ENCODE measurements around the gene OIP5. TPM values are rescaled to one million over a fixed set of nuclear protein-coding genes. Genes with fewer than 3 reads are reported as not detected.
A peak's percentile ranks its signal among the peaks of the same experiment; 100 is the strongest.

The OIP5 gene
- total and polyA plus RNA-seq, 2 of the 13 experiments (the other 11 are each of a cell fraction or from before 2014, with no cell fraction given), result 10.7 to 38.0 TPM

DNA sequence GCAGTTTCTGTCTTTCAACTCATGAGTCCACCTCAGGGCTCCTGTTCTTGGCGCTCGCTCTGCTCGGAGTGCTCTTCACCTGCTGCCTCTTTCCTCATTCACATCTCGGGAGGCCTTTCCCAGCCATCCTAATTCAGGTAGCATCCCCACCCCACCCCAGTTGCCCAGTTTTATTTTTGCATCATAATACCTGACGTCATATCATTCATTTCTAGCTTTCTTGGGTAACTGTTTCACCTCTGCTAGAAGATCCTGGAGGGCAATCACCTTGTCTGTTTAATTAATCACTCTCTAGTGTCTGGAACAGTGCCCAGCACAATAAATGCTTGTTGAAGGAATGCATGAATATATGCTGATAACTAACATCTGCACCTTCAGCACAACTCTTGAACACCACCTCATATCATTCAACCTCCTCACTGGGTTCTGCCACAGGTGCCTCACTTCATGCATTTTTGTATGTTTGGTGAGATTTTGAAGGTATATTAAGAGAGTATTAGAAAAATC lies 7.9 kb upstream of the OIP5 start:
- DNase-seq (ENCODE audit: low spot score) (no peak), FAIRE-seq (no peak), ATAC-seq (no peak)
- H4K20me1 ChIP-seq (ENCODE audit: insufficient read depth, low read length), result no peaks in the 10 kb centered on the region
- H3K9me3 ChIP-seq (ENCODE audit: low read length), result no peaks in the 10 kb centered on the region
- H3K4me2 ChIP-seq (ENCODE audit: low read depth, low read length), result no peak overlapping the region
- H3K4me3 ChIP-seq (replicated peaks in 1 of 3; ENCODE audit: insufficient read depth in 1 of 3, low read depth in 2 of 3, low read length in 3 of 3), result no peak overlapping the region
- ChIA-PET POLR2A (no interaction called here), CTCF (ENCODE audit: low intra/inter-chr PET ratio, low total read pairs) (no interaction called here)
- BruUV-seq (replicated peaks), result no TSS peak
- no peaks in the 10 kb centered on the region for H3K27me3 ChIP-seq (ENCODE audit: control insufficient read depth in 1 of 2, insufficient read depth in 2 of 2, low read length in 2 of 2)
- intact Hi-C loops (cut with micrococcal nuclease; ENCODE audit: unreplicated experiment), result no loop called here
- no peak for TF ChIP-seq ZNF543 (CRISPR knock-in tag; IDR thresholded peaks at IDR 0.05)
- WGBS (ENCODE audit: low lambda C conversion rate), result 97% methylated on average over 5 of the region's 5 CpGs
- no peak overlapping the region for H3K9ac ChIP-seq (ENCODE audit: insufficient read depth, low read depth, low read length)
- no peak overlapping the region for H3K27ac ChIP-seq (ENCODE audit: extremely low read length, insufficient read depth, low read length)
- H3K4me1 ChIP-seq (ENCODE audit: insufficient read depth, low read length), result peaks cover 30% of the 10 kb centered on the region
- no peak overlapping the region for H2AFZ ChIP-seq (ENCODE audit: low read length)
- peaks cover 11 to 56% of the 10 kb centered on the region in 2 experiments for H3K36me3 ChIP-seq (replicated peaks in 1 of 2; ENCODE audit: control insufficient read depth in 1 of 2, insufficient read depth in 2 of 2, low read length in 2 of 2)
- peaks cover 50% of the 10 kb centered on the region for H3K79me2 ChIP-seq (ENCODE audit: insufficient read depth, low read length)
- in situ Hi-C loops (cut with HindIII; ENCODE audit: extremely low pct_ligation_motif_present, low pct_unique_long_range_greater_than_20kb), result no loop called here

DNA sequence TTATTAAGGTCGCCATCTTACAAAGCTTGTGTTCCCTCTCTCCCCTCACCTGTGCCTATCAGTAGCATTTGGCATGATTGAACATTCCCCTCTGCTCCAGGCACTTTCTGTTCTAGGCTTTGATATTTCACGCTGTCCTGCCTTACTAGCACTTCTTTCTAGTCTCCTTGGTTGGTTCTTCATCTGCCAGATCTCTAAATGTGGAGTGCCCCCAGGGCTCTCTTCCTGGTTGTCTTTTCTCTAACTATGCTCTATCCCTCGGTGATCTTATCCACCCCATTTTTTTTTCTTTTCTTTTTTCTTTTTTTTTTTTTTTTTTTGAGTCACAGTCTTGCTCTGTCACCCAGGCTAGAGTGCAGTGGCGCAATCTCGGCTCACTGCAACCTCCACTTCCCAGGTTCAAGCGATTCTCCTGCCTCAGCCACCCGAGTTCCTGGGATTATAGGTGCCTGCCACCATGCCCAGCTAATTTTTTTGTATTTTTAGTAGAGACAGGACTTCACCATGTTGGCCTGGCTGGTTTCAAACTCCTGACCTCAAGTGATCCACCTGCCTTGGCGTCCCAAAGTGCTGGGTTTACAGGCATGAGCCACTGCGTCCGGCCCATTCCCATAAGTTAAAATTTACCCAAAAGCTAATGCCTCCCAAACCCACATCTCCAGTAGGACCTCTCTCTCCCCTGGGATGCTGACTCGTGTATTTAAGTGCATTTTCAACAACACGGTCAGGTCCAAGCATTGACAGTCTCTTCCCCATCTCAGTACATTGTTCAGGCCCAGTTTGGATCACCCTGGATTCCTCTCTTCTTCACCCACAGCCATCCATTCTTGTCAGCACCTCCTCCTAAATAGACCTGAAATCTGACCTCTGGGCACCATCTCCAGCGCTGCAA lies 5.5 kb upstream of the OIP5 start:
- H3K4me3 ChIP-seq (replicated peaks in 1 of 3; ENCODE audit: insufficient read depth in 1 of 3, low read depth in 2 of 3, low read length in 3 of 3), result no peak overlapping the region
- H3K36me3 ChIP-seq (replicated peaks in 1 of 2; ENCODE audit: control insufficient read depth in 1 of 2, insufficient read depth in 2 of 2, low read length in 2 of 2), result peaks cover 7 to 39% of the 10 kb centered on the region in 2 experiments
- WGBS (ENCODE audit: low lambda C conversion rate), result 75% methylated on average over 13 of the region's 13 CpGs
- FAIRE-seq, result no peak
- H3K27me3 ChIP-seq (ENCODE audit: control insufficient read depth in 1 of 2, insufficient read depth in 2 of 2, low read length in 2 of 2), result no peaks in the 10 kb centered on the region; a peak in 1 of 5 replicates
- H2AFZ ChIP-seq (ENCODE audit: low read length), result no peak overlapping the region
- TF ChIP-seq CEBPG (CRISPR knock-in tag; IDR thresholded peaks at IDR 0.05), result 0 out of 2 replicates have a peak, but pooled peaks have one; percentile 25
- TF ChIP-seq MAFF (IDR thresholded peaks at IDR 0.05; ENCODE audit: low read depth, low read length), result peak; percentile 62
- no peak for TF ChIP-seq ATF7-NPFF (CRISPR knock-in tag; IDR thresholded peaks at IDR 0.05; ENCODE audit: low read depth)
- no peak for TF ChIP-seq KAT7 (CRISPR knock-in tag; IDR thresholded peaks at IDR 0.05; ENCODE audit: borderline replicate concordance)
- TF ChIP-seq ZC3H13 (CRISPR knock-in tag; IDR thresholded peaks at IDR 0.05), result no peak
- no peak for TF ChIP-seq SMARCE1 (IDR thresholded peaks at IDR 0.05; ENCODE audit: borderline replicate concordance)
- TF ChIP-seq ASH2L (IDR thresholded peaks at IDR 0.05; ENCODE audit: insufficient read length, low read depth, low read length), result peak; percentile 2
- no peak for TF ChIP-seq REPIN1 (CRISPR knock-in tag; IDR thresholded peaks at IDR 0.05; ENCODE audit: borderline replicate concordance, low read depth)
- peak; percentile 79 to 81 for TF ChIP-seq MAFK (conservative IDR thresholded peaks at IDR 0.05 in 1 of 2, IDR thresholded peaks at IDR 0.05 in 1 of 2; ENCODE audit: low read length in 2 of 2)
- H3K27ac ChIP-seq (ENCODE audit: extremely low read length, insufficient read depth, low read length), result peak overlapping the region; percentile 48
- DNase-seq (ENCODE audit: low spot score), result no peak
- no peak for ATAC-seq
- H4K20me1 ChIP-seq (ENCODE audit: insufficient read depth, low read length), result no peaks in the 10 kb centered on the region
- H3K79me2 ChIP-seq (ENCODE audit: insufficient read depth, low read length), result peaks cover 67% of the 10 kb centered on the region
- H3K9ac ChIP-seq (ENCODE audit: insufficient read depth, low read depth, low read length), result no peak overlapping the region
- ChIA-PET CTCF (ENCODE audit: low intra/inter-chr PET ratio, low total read pairs) (no interaction called here), POLR2A (no interaction called here)
- no peaks in the 10 kb centered on the region for H3K9me3 ChIP-seq (ENCODE audit: low read length)
- H3K4me1 ChIP-seq (ENCODE audit: insufficient read depth, low read length), result peaks cover 42% of the 10 kb centered on the region
- in situ Hi-C loops (cut with HindIII; ENCODE audit: extremely low pct_ligation_motif_present, low pct_unique_long_range_greater_than_20kb) (no loop called here), intact Hi-C loops (cut with micrococcal nuclease; ENCODE audit: unreplicated experiment) (no loop called here)
- peak overlapping the region; percentile 37; the same call in 1 of the 2 replicates for H3K4me2 ChIP-seq (ENCODE audit: low read depth, low read length)
- no TSS peak for BruUV-seq (replicated peaks)
